K562 (cell line): Measurements from ENCODE around the gene DIAPH1. TPM values are rescaled to one million over a fixed set of nuclear protein-coding genes. Genes with fewer than 3 reads are reported as not detected.

Experiments
- ATAC-seq: fragments of 200-7000 bp; cut with Tn5 transposase; 3 replicates; pipeline ENCODE4 v1.9.1; 2020; ENCODE audit warnings: moderate library complexity
- BruUV-seq: library from RNA; stranded (reverse); fragments of 400-500 nt; replicated peaks from 2 replicates; lab custom pipeline; 2021; lab: Mats Ljungman, UMichigan
- CTCF ChIA-PET: fragments of 300-600 bp; formaldehyde crosslinking; extraction: SDS; loops from one replicate; lab custom pipeline; 2021; ENCODE audit warnings: low intra/inter-chr PET ratio; lab: Yijun Ruan, JAX
- POLR2A ChIA-PET: fragments of 300-600, 350-650 bp; sonication (Branson Sonifier 250); formaldehyde crosslinking; extraction: SDS; loops from one replicate; lab custom pipeline; 2021; ENCODE audit warnings: antibody characterized with exemption, inconsistent platforms; lab: Yijun Ruan, JAX
- DNase-seq, 4 experiments: peaks; one replicate each; pipeline versions ENCODE4 v3.0.0 to v3.0.0-alpha.2; 2011 to 2018; ENCODE audit warnings: low spot score in 3 of 4, mixed read lengths in 3 of 4; ENCODE audit errors: extremely low read depth in 1 of 4
- FAIRE-seq: peaks from 2 replicates; lab custom pipeline; 2011; peaks lifted over from hg19 to GRCh38; lab: Jason Lieb, UNC
- H2AFZ ChIP-seq: 2 replicates; pipeline ENCODE4 v1.6.0; 2011; ENCODE audit warnings: low read depth, low read length, control low read depth, inconsistent platforms
- H3K27ac ChIP-seq: fragments of 200-600 bp; 3 replicates; pipeline ENCODE4 v1.8.0; 2011; ENCODE audit warnings: low read depth, mild to moderate bottlenecking, control low read depth, inconsistent platforms, low read length, moderate library complexity, mixed read lengths; ENCODE audit errors: extremely low read depth
- H3K27me3 ChIP-seq, 2 experiments: fragments of 300-600 bp in 1 of 2; 2 replicates in 1 of 2; 3 replicates in 1 of 2; pipeline versions ENCODE4 v1.6.0 to v1.8.0; 2011; ENCODE audit warnings: inconsistent platforms in 2 of 2, low read length in 2 of 2, mild to moderate bottlenecking in 1 of 2, mixed read lengths in 1 of 2, moderate library complexity in 1 of 2; ENCODE audit not compliant: control insufficient read depth in 2 of 2, insufficient read depth in 2 of 2
- H3K36me3 ChIP-seq: fragments of 300-600 bp; 3 replicates; pipeline ENCODE4 v1.8.0; 2011; ENCODE audit warnings: mild to moderate bottlenecking, low read length, inconsistent platforms; ENCODE audit not compliant: control insufficient read depth, insufficient read depth
- H3K4me1 ChIP-seq, 2 experiments: fragments of 200-600 bp in 1 of 2; replicated peaks in 1 of 2; 2 replicates in 1 of 2; 3 replicates in 1 of 2; pipeline versions ENCODE4 v1.5.1 to v1.8.0; 2011; ENCODE audit warnings: inconsistent platforms in 2 of 2, low read length in 2 of 2, mild to moderate bottlenecking in 1 of 2, mixed read lengths in 1 of 2, moderate library complexity in 1 of 2; ENCODE audit not compliant: control insufficient read depth in 2 of 2, insufficient read depth in 2 of 2
- H3K4me2 ChIP-seq: 2 replicates; pipeline ENCODE4 v1.6.1; 2011; ENCODE audit warnings: low read length, control low read depth, inconsistent platforms, mixed read lengths; ENCODE audit not compliant: insufficient read depth
- H3K4me3 ChIP-seq: fragments of 200-600 bp; sonication (generic), shearing (Covaris generic); 2 replicates; pipeline ENCODE4 v1.5.1; 2016; ENCODE audit warnings: control low read depth, inconsistent platforms
- H3K79me2 ChIP-seq: fragments of 200-600 bp; 3 replicates; pipeline ENCODE4 v1.8.0; 2011; ENCODE audit warnings: low read length, inconsistent platforms; ENCODE audit not compliant: control insufficient read depth, insufficient read depth
- H3K9ac ChIP-seq, 2 experiments: 2 replicates each; pipeline versions ENCODE4 v1.6.0 to v1.6.1; 2011; ENCODE audit warnings: low read depth in 2 of 2, low read length in 2 of 2, control low read depth in 1 of 2, inconsistent platforms in 1 of 2, mild to moderate bottlenecking in 1 of 2, mixed read lengths in 1 of 2; ENCODE audit not compliant: insufficient read depth in 1 of 2
- H3K9me1 ChIP-seq: one replicate; pipeline ENCODE4 v1.6.0; 2011; ENCODE audit warnings: inconsistent platforms, mild to moderate bottlenecking, low read length, moderate library complexity; ENCODE audit not compliant: control insufficient read depth, insufficient read depth
- H3K9me3 ChIP-seq: replicated peaks from 2 replicates; pipeline ENCODE4 v1.5.1; 2011; ENCODE audit warnings: low read depth, low read length, inconsistent platforms; ENCODE audit not compliant: control insufficient read depth, insufficient read depth
- H4K20me1 ChIP-seq: replicated peaks from 2 replicates; pipeline ENCODE4 v1.6.1; 2011; ENCODE audit warnings: low read length, inconsistent platforms, mixed read lengths; ENCODE audit not compliant: control insufficient read depth, insufficient read depth
- BHLHE40 ChIP-seq: IDR thresholded peaks from 2 replicates; pipeline ENCODE4 v1.6.1; 2011; ENCODE audit warnings: low read length, improper control_type of control experiment
- MXI1 ChIP-seq: IDR thresholded peaks from 2 replicates; pipeline ENCODE4 v1.6.1; 2011; ENCODE audit warnings: low read depth, mild to moderate bottlenecking, improper control_type of control experiment, low read length
- TOE1 ChIP-seq, 2 experiments: fragments of 450-650 bp in 1 of 2; sonication (generic) in 1 of 2; formaldehyde crosslinking in 1 of 2; IDR thresholded peaks; 2 replicates each; pipeline versions ENCODE4 v1.7.1 to v1.8.0; 2016 to 2022; ENCODE audit warnings: borderline replicate concordance in 2 of 2, mild to moderate bottlenecking in 2 of 2, antibody characterized with exemption in 1 of 2, inconsistent platforms in 1 of 2, low read depth in 1 of 2, missing genetic modification reagents in 1 of 2, moderate library complexity in 1 of 2
- ZNF780A ChIP-seq: fragments of 250-450 bp; sonication (Bioruptor Pico); IDR thresholded peaks from 2 replicates; pipeline ENCODE4 v1.5.0; 2021; ENCODE audit warnings: mild to moderate bottlenecking
- in situ Hi-C: fragments of 300-500 bp; cut with MboI; formaldehyde crosslinking; loops from 4 replicates; pipeline ENCODE4 v1.15.0; 2018; ENCODE audit warnings: inconsistent platforms, mixed read lengths
- intact Hi-C: fragments of 100-400 bp; cut with micrococcal nuclease; formaldehyde crosslinking; loops from 2 replicates; pipeline ENCODE4 v1.14.2; 2022
- polyA plus RNA-seq, 8 experiments: library from polyadenylated mRNA; depleted of rRNA in 4 of 8; stranded (reverse) in 5 of 8; unstranded in 3 of 8; fragments of >200 nt; fragmentation: Nextera tagmentation in 2 of 8; fragmentation: Illumina TruSeq in 1 of 8; extraction: Ambion mirVana in 2 of 8; extraction: Trizol in 1 of 8; gene quantifications; 2 replicates each; pipeline versions ENCODE4 v1.2.1 to v1.2.3, GENCODE V29; 2011 to 2014; ENCODE audit warnings: inconsistent platforms in 1 of 8, missing spikeins in 1 of 8
- total RNA-seq, 7 experiments: library from RNA; depleted of rRNA in 6 of 7; stranded (reverse); fragments of >200 nt in 6 of 7; fragmentation: Illumina TruSeq in 2 of 7; extraction: Trizol in 2 of 7; gene quantifications; 2 replicates each; pipeline versions ENCODE4 v1.2.1 to v1.2.3, GENCODE V29; 2011 to 2021; ENCODE audit warnings: low replicate concordance in 1 of 7
- TF ChIP-seq, protein P1 (sequence below): sonication (generic); formaldehyde crosslinking; IDR thresholded peaks from 2 replicates; pipeline ENCODE4 v1.8.0; 2023; ENCODE audit warnings: missing genetic modification reagents, mild to moderate bottlenecking, borderline replicate concordance

Gene DIAPH1
- total and polyA plus RNA-seq, 9 of the 15 experiments (the other 6 are each of a cell fraction or from before 2014, with no cell fraction given) = 60.8 to 328 (median 97.8) TPM

DNA sequence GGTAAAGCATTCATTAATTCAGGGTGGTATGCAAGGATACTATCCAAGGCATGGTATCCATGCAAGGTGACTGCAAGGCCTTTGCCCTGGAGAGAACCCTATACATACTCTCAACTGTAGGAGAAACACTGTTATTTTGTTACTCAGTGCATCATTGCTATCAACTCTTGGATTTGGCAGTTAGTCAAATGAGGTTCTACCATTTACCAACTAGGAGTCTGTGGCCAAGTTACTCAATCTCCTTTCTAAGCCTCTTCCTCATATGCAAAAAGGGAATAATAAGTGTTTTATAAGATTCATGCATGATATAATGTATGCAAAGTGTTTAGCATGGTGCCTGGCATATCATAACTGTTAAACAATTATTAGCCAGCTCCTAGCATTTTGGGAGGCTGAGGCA, 139.0 kb downstream of the DIAPH1 start:
- Histone ChIP-seq H4K20me1 (no peaks in the 10 kb centered on the region; the same call in 1 of the 2 replicates), H3K36me3 (no peaks in the 10 kb centered on the region), H3K4me2 (no peak overlapping the region), H3K79me2 (no peaks in the 10 kb centered on the region), H3K9ac (no peak overlapping the region), H3K9me3 (no peaks in the 10 kb centered on the region), H2AFZ (no peak overlapping the region), H3K4me1 (peaks cover 0 to 16% of the 10 kb centered on the region in 2 experiments; a peak in 1 of 5 replicates), H3K4me3 (no peak overlapping the region), H3K27me3 (peaks cover 30 to 36% of the 10 kb centered on the region in 2 experiments), H3K27ac (no peak overlapping the region), H3K9me1 (no peaks in the 10 kb centered on the region)
- intact Hi-C loops = no loop called here
- no peak for TF ChIP-seq ZNF780A (CRISPR knock-in tag)
- TF ChIP-seq BHLHE40 = no peak
- TF ChIP-seq MXI1 = no peak
- TF ChIP-seq, protein P1, sequence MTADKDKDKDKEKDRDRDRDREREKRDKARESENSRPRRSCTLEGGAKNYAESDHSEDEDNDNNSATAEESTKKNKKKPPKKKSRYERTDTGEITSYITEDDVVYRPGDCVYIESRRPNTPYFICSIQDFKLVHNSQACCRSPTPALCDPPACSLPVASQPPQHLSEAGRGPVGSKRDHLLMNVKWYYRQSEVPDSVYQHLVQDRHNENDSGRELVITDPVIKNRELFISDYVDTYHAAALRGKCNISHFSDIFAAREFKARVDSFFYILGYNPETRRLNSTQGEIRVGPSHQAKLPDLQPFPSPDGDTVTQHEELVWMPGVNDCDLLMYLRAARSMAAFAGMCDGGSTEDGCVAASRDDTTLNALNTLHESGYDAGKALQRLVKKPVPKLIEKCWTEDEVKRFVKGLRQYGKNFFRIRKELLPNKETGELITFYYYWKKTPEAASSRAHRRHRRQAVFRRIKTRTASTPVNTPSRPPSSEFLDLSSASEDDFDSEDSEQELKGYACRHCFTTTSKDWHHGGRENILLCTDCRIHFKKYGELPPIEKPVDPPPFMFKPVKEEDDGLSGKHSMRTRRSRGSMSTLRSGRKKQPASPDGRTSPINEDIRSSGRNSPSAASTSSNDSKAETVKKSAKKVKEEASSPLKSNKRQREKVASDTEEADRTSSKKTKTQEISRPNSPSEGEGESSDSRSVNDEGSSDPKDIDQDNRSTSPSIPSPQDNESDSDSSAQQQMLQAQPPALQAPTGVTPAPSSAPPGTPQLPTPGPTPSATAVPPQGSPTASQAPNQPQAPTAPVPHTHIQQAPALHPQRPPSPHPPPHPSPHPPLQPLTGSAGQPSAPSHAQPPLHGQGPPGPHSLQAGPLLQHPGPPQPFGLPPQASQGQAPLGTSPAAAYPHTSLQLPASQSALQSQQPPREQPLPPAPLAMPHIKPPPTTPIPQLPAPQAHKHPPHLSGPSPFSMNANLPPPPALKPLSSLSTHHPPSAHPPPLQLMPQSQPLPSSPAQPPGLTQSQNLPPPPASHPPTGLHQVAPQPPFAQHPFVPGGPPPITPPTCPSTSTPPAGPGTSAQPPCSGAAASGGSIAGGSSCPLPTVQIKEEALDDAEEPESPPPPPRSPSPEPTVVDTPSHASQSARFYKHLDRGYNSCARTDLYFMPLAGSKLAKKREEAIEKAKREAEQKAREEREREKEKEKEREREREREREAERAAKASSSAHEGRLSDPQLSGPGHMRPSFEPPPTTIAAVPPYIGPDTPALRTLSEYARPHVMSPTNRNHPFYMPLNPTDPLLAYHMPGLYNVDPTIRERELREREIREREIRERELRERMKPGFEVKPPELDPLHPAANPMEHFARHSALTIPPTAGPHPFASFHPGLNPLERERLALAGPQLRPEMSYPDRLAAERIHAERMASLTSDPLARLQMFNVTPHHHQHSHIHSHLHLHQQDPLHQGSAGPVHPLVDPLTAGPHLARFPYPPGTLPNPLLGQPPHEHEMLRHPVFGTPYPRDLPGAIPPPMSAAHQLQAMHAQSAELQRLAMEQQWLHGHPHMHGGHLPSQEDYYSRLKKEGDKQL (CRISPR knock-in tag) = no peak
- no peak for TF ChIP-seq TOE1 (IDR thresholded peaks at IDR 0.05; ENCODE audit: borderline replicate concordance)
- TF ChIP-seq TOE1 (CRISPR knock-in tag; IDR thresholded peaks at IDR 0.05; ENCODE audit: borderline replicate concordance, low read depth) = no peak
- ATAC-seq = no peak
- DNase-seq = no peak
- CTCF ChIA-PET = no interaction called here
- in situ Hi-C loops = no loop called here
- BruUV-seq = no TSS peak
- FAIRE-seq = no peak
- POLR2A ChIA-PET = no interaction called here
